Stimulated activated CD4-positive, alpha-beta T cell treated with anti-CD3 and anti-CD28 coated beads, Interleukin-2, amount 100 ng/mL, for 24 hours (primary cell): Measurements from ENCODE around the gene TELO2.
A peak's percentile ranks its signal among the peaks of the same experiment; 100 is the strongest.

ENCODE experiments used
- DNase-seq, 2 donors: peaks; one replicate each; pipeline ENCODE4 v3.0.0-alpha.2; 2020

Gene TELO2

DNA sequence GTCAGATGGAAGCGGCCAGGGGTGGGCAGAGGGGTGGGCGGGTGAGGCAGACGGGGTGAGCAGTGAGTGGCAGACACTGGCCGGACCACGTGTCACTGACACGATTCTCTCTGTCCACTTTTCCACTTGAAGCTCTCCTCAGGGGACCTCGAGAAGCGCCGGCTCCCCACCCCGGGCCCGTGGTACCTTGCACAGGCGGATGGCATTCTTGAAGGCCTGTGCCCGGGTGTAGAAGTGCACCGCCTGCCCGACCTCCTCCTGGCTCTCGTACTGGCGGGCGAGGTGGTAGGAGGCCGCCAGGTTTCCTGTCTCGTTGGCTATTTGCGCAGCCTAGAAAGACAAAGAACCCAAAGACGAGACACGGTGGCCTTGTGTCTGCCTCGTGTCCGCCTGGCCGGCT, 31.2 kb downstream of the TELO2 start:
- no peak for DNase-seq

DNA sequence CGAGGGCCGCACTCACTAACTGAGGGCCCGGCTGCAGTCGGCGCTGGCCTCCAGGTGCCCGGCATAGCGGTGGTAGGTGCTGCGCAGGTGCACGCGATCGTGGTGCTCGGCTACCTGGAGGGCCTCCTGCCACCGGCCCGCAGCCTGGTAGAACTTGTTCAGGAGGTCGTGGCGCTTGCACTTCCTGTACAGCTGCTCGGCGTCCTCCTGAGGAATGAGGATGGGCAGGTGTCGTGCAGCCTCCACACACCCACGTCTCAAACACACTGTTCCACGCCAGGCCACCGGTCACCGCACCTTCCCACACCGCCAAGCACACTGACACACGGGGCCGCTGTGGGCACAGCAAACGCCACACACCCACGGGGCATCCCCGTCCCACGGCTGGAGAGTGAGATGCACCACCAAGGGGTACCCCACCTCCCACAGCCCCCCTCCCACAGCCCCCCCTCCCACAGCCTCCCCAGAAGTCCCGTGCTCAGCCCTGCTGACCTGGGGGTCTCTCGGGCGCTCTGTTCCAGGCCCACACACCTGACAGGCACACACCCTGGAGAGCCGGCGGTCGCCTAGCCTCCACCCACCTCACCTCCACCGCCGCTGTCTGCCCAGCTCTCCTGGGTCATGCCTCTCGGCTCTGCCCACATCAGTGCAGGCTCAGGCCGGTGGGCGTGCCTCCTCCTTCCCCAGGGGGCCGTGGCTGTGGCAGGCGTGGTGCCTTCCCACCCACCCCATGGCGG, 32.9 kb downstream of the TELO2 start:
- no peak for DNase-seq

DNA sequence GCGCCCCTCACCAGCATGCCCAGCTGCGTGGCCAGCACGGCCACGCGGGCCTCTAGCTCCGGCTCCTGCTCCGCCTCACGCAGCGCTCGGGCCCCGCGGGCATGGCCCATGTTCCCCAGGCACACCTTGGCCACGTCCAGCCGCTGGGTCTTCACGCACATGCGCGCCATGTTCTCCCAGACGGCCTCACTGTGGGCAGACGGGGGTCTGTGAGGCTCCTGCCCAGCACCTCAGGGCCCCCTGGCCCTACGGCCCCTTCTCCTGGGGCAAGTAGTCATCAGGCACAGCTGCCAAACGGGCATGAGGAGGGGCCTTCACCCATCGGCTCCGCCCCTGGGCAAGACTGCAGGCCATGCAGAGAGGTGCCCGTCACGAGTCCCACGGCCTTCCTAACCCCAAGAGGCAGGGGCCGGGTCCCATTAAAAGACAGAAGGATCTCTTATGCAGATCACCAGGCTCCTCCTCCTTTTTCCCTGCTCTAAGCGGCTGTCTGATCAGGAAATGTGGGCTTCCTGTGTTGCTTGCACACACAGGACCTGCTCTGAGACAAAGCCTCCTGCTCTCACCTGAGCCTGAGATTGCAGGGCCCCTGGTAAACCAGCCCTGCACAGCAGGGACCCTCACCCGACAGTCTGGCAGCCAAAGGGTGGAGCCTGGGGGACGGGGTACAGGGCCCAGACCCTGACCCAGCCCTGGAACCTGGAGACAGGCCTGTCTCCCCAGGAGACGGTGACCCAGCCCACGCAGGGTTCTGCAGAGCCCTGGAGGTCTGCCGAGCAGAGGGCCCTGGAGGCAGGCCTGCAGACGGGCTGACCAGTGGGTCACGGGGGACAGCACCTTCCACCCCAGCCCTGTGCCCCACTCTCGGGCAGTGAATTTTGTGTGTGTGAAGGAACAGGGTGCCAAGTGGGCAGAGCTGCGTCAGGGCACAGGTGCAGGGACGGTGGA, 33.7 kb downstream of the TELO2 start:
- peak; percentile 34 to 41 for DNase-seq

DNA sequence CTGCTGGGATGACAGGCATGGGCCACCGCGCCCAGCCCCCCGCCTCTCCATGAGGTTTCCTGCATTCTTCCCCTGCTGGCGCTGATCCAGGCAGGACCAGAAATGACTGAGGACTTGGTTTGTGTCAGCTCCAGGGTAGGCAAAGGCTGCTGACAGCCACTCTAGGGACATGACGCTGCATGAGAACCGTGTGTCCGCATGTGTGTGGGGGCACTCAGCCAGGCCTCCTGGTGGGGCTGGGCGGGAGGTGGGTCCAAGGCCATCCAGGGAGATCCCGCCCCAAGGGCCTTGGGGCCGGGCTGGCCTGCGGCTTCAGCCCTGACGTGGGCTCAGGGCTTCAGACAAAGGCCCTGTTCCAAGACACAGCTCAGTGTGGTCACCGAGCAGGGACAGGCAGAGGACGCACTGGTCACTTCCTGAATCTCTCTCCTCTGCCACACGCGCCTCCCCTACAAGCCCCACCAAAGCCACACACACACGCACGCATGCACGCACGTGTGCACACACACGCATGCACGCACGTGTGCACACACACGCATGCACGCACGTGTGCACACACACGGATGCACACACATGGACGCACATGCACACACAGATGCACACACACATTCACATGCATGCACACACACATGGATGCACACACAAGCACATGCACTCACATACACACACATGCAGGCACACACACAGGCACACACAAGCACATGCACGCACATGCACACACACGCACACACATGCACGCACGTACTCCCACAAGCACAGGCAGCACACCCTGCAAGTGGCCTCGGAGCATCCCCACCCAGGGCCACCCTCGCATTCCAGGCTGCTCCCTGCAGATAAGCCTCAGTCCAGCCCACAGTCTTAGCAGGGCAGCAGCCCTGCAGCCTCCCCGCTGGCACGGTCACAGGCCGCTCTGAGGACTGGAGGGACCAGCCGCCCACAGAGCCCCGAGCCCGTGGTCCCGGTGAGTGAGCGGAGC, 35.0 kb downstream of the TELO2 start:
- no peak for DNase-seq

DNA sequence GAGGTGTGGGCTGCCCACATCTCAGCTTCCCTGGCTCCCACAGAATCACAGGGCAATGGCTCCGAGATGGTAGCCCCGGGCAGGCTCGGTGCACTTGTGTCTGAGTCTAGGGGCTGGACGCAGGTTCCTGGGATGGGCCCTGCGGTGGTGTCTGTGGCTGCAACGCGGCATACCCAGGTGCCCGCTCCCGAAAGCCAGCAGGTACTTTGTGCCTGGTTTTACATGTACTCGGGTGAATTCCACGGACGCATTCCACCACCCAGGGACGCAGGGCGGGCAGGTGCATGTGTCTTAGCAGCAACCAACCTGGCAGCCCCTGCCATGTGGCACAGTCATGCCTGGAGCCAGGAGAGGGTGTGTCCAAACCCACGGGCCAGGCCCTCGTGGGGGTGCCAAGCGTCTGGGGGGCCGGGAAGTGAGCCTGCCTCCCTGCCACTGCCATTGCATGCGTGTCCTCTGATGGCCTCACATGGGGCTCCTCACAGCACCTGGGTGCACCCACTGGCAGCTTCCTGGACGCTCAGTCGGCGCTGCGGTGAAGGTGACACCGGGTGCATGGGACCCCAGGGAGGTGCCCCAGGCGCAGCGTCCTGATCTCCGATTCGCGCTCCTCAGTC, 35.9 kb downstream of the TELO2 start:
- DNase-seq, result no peak

DNA sequence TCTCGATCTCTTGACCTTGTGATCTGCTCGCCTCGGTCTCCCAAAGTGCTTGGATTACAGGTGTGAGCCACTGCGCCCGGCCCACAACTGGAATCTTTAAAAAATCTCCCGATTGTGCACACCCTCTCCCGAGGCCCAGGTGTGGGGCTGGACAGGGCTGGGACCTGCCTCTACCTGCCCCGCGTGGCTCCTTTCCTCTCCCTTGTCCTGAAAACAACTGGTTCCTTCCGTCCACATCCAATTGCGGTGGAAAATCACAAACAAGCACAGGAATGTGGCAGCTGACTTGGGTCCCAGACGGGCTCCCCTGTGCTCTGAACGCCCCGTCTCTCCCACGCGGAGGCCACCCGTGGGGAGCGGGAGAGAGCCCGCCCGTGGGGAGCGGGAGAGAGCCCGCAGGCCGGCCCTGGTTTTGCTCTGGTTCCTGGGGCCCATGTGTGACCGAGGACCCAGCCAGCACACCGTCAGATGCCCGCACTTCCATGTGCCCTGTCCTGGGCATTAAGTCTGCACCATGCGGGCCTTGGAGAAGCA, 37.3 kb downstream of the TELO2 start:
- no peak for DNase-seq

DNA sequence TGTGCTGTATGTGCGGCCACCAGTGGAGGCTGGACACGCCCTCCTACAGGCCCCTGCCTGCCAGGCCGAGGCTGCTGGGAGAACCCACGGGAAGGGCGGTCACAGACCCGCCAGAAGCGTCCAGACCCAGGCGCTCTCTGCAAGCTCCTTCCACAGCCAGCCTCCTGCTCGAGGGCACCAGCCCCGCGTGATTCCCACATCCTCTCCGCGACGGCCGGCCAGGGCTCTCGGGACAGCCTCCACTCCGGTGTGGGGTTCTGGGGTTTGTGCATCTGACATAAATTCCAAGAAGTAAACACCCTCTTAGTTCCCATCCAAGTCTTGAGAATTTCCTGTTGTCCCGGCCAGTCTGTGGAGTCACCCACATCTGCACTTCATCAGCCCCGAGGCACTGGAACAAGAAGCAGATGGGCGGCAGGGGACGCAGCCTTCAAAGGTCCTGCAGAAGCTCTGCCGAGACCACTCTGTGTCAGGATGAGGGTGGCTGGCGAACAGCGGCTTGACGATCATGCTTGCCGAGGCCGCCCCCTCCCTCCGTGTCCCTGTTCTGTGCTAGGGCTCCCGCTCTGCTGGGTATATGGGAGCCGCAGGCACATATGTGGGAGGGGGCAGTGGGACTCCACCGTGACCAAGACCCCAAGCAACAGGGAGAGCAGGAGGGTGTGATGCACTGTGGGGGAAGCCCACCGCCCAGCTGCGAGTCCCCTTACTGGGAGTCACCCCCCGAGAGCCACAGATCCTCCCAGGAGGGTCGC, 37.9 kb downstream of the TELO2 start:
- DNase-seq, result no peak

DNA sequence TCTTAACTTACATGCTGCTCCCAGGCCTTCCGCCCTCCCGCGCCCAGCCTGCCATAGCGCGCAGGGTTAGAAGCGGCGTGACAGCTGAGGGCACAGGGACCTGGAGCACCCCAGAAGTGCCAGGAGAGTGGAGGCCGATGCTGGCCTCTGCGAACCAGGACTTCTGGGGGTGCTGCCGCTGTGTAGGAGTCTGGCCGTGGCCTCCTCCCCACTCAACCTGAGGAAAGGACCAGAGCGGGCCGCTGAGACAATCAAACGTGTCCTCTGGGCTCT, 38.4 kb downstream of the TELO2 start:
- no peak for DNase-seq

DNA sequence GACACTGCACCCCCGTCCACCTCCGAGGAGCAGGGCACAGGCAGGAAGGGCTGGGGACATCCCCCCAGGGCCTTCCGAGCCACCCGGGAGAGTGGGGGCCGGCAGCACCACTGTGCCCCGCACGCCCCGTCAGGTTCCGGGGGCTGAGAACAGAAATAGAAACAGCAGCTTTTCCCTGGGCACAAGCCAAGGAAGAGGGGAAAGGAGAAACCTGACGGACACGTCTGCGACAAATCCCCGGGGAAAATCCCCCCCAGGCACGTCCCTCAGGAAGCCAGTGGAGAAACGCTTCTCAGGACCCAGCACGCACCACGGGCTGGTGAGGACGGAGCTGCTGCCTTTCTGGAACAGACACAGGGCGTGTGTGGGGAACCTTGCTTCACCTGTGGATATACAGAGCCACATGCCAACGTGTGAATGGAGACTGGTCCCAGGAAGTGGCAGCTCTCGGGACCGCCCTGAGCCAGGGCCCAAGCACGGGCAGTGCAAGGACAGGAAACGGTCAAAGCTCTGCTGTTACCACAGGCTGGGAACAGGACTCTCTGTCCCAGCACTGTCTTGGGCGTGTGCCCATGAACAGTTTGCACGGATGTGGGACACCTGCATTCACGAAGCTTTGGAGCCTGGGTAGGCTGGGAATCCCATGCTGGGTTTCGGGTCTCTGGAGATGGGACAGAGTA, 39.1 kb downstream of the TELO2 start:
- DNase-seq, result no peak

DNA sequence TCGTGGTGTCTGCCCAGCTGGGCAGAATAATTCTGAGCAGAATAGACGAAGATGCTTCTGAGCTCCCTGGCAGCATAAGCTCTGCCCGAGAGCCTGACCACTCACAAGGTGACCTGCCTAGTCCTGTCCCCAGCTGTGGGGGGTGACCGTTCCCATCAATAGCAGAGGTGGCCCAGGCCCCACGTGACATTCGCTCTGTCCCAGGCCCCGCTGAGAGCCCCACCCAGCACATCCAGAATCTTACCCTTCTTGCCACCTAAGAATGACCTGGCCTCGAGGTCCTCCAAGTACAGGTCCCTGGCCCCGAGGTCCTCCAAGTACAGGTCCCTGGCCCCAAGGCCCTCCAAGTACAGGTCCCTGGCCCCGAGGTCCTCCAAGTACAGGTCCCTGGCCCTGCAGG, 39.6 kb downstream of the TELO2 start:
- no peak for DNase-seq

DNA sequence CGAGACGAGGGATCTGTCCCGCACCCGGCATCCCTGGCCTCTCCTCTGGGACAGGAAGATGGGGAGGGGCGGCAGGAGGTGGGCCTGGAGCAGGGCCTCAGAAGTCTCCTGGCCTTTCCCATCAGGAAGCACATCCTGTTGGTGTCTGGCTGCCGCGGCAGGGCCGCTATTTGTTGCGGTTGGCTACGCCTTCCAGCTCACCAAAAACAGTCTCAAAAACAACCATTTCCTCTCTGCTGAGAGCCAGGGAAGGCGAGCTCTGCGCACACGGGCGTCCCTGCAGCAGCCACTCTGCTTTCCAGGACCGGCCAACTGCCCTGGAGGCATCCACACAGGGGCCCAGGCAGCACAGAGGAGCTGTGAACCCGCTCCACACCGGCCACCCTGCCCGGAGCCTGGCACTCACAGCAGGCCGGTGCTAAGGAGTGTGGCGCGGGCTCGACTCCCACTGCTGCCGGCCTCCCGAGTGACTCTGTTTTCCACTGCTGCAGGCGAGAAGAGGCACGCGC, 40.3 kb downstream of the TELO2 start, which contains the start of gene TMEM204:
Gene TMEM204 (plus strand): TSS at position 224 of the 509 bp plus-strand sequence. CDS start 610 bp downstream, outside the sequence.
- DNase-seq, result peak; percentile 41 to 51

DNA sequence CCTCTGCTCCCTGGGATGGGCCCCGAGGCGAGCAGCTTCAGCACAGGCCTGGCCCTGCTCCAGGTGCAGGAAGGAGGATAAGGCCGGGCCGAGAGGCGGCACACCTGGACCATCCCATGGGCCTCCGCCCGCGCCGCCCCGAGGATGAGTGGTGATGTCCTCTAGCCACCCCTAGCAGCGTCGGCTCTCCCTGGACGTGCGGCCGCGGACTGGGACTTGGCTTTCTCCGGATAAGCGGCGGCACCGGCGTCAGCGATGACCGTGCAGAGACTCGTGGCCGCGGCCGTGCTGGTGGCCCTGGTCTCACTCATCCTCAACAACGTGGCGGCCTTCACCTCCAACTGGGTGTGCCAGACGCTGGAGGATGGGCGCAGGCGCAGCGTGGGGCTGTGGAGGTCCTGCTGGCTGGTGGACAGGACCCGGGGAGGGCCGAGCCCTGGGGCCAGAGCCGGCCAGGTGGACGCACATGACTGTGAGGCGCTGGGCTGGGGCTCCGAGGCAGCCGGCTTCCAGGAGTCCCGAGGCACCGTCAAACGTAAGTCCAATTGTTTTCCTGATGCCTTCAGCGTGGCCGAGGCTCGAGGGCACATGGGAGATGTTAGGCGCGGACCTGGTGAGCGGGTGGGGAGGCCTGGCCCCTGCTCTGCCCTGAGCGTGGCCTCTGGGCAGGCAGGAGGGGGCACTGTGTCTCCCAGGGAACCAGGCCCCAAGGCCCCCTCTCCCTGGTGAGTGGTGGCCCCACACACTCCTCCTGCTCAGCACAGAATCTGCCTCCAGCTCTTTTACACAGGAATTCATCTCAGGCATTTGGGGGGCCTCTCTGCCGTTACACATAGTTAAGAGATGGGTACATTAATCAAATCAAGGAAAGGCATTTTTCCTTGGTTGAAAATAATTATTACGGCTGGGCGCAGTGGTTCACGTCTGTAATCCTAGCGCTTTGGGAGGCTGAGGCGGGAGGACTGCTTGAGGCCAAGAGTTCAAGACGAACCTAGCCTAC, 41.2 kb downstream of the TELO2 start:
- peak; percentile 39 to 53 for DNase-seq

DNA sequence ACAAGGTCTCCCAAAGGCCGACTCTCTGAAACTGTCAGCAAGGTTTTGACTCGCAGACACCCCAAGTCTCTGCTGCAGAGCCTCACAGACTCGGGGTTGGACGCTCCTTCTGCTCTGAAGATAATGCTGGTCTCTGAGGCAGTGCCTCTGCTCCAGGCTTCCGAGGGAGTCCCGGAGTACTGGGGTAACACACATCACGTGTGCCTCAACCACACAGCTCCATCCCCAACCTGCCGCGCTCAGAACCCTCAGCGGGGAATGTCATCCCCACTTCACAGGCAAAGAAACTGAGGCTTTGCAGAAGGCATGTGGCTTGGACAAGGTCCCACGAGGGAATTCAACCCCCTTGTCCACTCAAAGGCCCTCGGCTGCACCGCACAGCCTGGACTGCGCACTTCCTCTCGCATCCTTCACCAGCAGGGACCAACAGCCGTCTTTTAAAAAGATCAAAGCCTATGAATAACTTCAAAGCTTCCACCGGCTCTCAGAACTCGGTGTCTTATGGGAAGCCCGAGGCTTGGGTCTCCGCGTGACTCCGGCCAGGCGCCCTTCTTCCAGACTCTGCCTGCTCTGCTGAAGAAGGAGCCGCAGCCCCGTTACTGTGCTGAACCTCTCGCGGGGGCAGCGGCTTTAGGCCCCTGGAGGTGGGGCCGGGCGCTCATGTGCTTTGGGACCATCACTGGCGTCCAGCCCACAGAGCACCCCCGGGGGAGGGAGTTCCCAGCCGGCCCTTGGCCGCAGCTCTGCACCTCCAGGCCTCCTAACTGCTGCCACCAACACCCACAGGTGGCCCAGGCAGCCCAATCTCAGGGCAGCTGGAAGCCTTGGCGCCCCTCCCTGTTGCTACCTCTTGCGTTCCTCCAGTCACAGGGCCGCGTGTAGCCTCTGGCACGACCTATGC, 42.5 kb downstream of the TELO2 start:
- DNase-seq, result peak; percentile 39 to 48

DNA sequence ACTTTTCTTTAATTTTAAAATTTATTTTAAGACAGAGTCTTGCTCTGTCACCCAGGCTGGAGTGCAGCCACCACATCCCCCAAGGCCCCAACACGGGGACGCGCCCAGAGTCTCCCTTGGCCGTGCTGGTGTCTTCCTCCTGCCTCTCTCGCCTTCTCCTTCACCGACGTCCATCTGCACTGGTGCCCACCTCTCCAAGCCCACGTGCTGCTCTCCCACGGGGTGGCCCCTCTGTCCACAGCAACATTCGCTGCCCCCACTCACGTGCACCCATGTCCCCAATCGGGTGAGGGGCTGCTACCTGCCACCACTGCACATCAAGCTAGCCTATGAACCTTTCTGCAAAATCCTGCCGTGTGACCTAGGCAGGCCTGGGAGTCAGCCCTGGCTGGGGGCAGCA, 43.4 kb downstream of the TELO2 start:
- DNase-seq, result no peak

DNA sequence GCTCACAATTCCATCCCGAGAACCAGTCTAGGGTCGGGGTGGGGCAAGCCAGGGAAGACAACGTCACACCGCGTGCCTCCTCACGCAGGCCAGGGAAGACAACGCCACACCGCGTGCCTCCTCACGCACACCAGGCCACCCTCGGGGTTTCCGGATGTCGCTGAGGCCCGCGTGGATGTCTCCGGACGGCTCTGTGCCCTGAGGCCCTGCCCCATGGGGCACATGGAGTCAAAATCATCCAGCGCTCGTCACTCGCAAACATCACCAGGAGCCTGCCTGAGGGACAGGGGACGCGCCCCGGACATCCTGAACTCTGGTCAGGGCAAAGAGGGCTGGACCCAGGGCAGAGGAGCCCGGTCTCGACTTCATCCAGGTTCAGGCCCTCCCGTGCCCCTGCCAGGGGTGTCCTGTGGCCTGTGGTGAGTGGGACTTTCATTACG, 44.0 kb downstream of the TELO2 start:
- no peak for DNase-seq

DNA sequence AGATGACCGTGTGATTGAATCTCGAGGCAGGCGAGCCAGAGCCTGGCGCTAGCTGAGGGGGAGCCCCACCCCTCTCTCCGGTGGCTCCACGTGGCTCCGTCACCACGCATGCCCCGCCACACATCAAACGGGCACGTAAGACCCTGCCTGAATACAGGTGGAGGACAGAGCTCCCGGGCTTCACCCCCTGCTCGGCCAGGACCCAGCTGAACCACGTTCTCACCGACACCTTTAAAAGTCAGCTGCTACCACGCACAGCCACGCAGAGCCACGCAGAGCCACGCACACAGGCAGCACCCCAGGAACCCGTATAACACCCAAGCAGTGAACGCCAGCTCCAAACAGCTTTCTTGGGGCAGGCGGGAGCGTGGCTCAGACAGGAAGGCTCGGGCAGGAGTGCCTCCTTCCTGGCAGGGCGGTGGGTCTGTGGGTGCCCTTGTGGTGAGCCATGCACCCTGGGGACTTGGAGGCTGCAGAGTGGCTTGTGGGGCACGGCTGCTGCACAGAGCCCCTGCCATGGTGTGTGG, 44.7 kb downstream of the TELO2 start:
- peak; percentile 51 for DNase-seq

DNA sequence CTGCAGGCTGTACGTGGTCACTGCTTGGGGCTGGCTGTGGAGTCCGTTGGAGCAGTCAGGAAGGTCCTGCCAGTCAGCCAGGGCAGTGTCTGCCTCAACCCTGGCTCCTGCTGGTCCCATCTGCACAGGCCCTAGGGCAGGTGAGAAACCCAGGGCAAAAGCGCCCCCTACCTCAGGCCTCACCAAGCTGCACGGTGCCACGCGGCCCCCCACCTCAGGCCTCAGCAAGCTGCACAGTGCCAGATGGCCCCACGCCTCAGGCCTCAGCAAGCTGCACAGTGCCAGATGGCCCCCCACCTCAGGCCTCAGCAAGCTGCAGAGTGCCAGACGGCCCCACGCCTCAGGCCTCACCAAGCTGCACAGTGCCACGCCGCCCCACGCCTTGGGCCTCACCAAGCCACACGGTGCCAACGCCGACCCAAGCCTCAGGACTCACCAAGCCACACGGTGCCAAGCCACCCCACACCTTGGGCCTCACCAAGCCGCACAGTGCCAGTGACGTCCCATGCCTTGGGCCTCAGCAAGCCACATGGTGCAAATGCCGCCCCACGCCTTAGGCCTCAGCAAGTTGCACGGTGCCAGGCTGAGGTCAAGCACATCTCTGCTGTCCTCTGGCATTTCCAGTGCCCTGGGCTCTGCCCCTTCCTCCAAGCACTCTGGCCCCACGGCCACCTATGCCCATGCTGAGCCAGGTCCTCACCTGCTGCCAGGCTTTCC, 45.8 kb downstream of the TELO2 start:
- peak in 1 of 2 donors; percentile 44 for DNase-seq
